RWPE2 (cell line): ENCODE measurements around the gene ALPK1.

Experiments
- ATAC-seq: fragments of 200-7000 bp; cut with Tn5 transposase; 3 replicates; pipeline ENCODE4 v1.9.1; 2021; ENCODE audit warnings: low read depth
- DNase-seq: peaks from one replicate; pipeline ENCODE4 v3.0.0-alpha.2; 2020; ENCODE audit warnings: low spot score
- H3K27ac ChIP-seq: fragments of 450-650 bp; 2 replicates; pipeline ENCODE4 v1.5.1; 2017; ENCODE audit warnings: mild to moderate bottlenecking; ENCODE audit not compliant: poor library complexity, severe bottlenecking
- H3K27me3 ChIP-seq: fragments of 250-450 bp; sonication (Bioruptor Pico); 2 replicates; pipeline ENCODE4 v1.5.1; 2021; ENCODE audit warnings: mild to moderate bottlenecking, moderate library complexity; ENCODE audit not compliant: insufficient read depth, poor library complexity, severe bottlenecking
- H3K36me3 ChIP-seq: fragments of 250-450 bp; sonication (Bioruptor Pico); 2 replicates; pipeline ENCODE4 v1.5.1; 2020; ENCODE audit warnings: low read depth, mild to moderate bottlenecking, moderate library complexity
- H3K4me1 ChIP-seq: fragments of 250-450 bp; sonication (Bioruptor Pico); 2 replicates; pipeline ENCODE4 v1.5.1; 2021; ENCODE audit warnings: mild to moderate bottlenecking, moderate library complexity; ENCODE audit not compliant: insufficient read depth, poor library complexity, severe bottlenecking
- H3K4me3 ChIP-seq: fragments of 250-450 bp; sonication (Bioruptor Pico); 2 replicates; pipeline ENCODE4 v1.5.1; 2021; ENCODE audit warnings: mild to moderate bottlenecking, moderate library complexity; ENCODE audit not compliant: severe bottlenecking
- H3K9me3 ChIP-seq: fragments of 250-450 bp; sonication (Bioruptor Pico); 2 replicates; pipeline ENCODE4 v1.5.1; 2021; ENCODE audit warnings: mild to moderate bottlenecking, moderate library complexity; ENCODE audit not compliant: severe bottlenecking
- TF ChIP-seq, protein P1 (sequence below): fragments of 450-650 bp; IDR thresholded peaks from one replicate; pipeline ENCODE4 v1.5.1; 2017; ENCODE audit warnings: mild to moderate bottlenecking, moderate library complexity; ENCODE audit not compliant: poor library complexity, severe bottlenecking

ALPK1 gene

DNA sequence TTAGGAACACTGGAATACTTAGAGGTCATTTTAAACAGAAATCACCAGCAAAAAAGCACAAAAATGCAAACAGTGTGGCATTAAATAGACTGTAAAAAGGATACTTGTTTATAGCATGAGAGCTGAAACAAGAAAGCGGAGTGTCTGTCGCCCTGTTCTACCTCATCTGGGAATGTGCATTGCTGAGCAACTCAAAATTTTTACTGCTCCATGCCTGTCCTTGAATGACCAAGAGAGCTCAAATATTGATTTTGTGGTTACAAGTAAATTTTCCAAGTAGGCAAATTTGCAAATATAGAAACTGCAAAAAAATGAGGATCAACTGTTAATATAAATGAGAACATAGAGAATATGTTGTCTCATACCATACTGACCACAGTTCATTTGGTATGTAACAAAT, 40.1 kb upstream of the ALPK1 start:
- Histone ChIP-seq H3K4me3 (no peak overlapping the region), H3K27ac (no peak overlapping the region), H3K27me3 (no peaks in the 10 kb centered on the region), H3K9me3 (no peaks in the 10 kb centered on the region), H3K36me3 (peaks cover 29% of the 10 kb centered on the region), H3K4me1 (no peaks in the 10 kb centered on the region)
- DNase-seq (no peak), ATAC-seq (no peak)
- TF ChIP-seq, protein P1, sequence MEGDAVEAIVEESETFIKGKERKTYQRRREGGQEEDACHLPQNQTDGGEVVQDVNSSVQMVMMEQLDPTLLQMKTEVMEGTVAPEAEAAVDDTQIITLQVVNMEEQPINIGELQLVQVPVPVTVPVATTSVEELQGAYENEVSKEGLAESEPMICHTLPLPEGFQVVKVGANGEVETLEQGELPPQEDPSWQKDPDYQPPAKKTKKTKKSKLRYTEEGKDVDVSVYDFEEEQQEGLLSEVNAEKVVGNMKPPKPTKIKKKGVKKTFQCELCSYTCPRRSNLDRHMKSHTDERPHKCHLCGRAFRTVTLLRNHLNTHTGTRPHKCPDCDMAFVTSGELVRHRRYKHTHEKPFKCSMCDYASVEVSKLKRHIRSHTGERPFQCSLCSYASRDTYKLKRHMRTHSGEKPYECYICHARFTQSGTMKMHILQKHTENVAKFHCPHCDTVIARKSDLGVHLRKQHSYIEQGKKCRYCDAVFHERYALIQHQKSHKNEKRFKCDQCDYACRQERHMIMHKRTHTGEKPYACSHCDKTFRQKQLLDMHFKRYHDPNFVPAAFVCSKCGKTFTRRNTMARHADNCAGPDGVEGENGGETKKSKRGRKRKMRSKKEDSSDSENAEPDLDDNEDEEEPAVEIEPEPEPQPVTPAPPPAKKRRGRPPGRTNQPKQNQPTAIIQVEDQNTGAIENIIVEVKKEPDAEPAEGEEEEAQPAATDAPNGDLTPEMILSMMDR: no peak

DNA sequence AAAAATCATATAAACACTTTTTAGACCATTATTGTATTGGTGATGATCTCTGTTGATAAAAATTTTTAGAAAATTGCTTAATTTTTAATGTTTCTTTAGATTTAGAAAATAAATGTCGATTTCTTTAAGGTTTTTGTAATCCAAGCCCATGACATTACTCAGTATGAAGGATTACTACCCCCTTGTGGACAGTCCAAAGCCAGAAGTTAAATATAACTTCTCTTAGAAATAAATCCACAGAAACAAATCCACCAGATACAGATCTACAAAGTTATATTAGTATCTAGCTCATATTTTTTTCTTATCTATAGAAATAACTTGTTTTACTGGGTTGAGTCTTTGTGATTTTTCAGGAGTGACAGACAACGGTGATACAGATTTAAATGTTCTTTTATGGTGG, 30.3 kb upstream of the ALPK1 start:
- TF ChIP-seq, protein P1: peak; percentile 60
- Histone ChIP-seq H3K4me1 (peaks cover 6% of the 10 kb centered on the region), H3K36me3 (peaks cover 37% of the 10 kb centered on the region), H3K27ac (no peak overlapping the region), H3K4me3 (no peak overlapping the region), H3K27me3 (no peaks in the 10 kb centered on the region), H3K9me3 (no peaks in the 10 kb centered on the region)
- DNase-seq: no peak
- no peak for ATAC-seq

DNA sequence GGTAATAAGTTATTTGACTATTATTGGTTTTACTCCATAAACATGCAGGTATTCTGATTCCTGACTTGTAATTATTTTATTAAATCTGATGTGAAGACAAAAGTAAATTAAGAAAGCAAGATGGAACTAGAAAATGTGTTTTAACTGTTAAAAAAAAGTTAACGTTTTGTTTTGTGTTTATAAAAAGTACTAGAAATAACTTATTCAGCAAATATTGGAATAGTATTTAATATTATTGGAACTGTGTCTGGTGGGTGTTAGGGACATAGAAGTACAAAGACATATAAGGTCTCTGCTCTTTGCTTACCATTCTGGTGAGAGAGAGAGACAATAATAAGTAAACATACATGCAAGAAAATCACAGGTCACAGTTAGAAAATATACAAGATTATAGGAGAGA, 27.1 kb upstream of the ALPK1 start:
- DNase-seq (no peak), ATAC-seq (no peak)
- Histone ChIP-seq H3K27ac (no peak overlapping the region), H3K36me3 (peaks cover 34% of the 10 kb centered on the region), H3K4me1 (peaks cover 14% of the 10 kb centered on the region), H3K4me3 (no peak overlapping the region), H3K27me3 (no peaks in the 10 kb centered on the region), H3K9me3 (peaks cover 3% of the 10 kb centered on the region)
- TF ChIP-seq, protein P1: no peak

DNA sequence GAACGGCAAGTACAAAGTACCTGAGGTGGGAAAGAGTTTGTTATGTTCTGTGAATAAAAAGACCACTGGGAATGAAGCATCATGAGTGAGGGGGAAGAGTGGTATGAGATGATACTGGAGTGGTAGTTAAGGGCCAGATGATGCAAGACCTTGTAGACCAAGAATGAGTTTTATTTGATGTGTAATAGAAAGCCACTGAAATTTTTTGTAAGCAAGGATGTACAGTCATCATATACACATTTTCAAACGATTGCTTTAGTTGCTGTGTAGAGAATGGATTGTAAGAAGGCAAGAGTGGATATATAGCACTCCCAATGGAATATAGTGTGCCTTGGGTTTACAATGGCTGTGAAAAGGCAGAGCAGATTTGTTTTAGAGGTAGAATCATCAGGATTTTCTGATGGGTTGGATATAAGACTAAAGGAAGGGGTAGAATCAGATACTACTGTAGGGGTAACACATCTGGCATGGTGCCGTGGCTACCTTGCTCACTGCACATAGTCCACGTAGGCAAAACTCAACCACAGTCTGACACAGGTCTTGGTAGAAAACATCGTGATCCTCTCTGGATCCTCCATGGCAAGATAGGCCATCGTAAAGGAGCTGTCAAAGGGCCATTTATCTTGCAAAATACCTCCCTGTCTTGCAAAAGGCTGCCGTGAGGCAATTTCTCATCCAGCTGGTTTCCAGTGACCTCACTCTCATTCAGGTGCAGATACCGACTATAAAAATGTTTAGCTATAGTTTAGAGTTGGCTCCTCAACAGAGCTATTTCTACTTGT, 26.3 kb upstream of the ALPK1 start:
- ATAC-seq (peak; percentile 80), DNase-seq (no peak)
- H3K4me3 ChIP-seq: no peak overlapping the region
- H3K27ac ChIP-seq: no peak overlapping the region
- no peaks in the 10 kb centered on the region for H3K27me3 ChIP-seq
- TF ChIP-seq, protein P1: no peak
- H3K9me3 ChIP-seq: peaks cover 3% of the 10 kb centered on the region
- peaks cover 14% of the 10 kb centered on the region for H3K4me1 ChIP-seq
- H3K36me3 ChIP-seq: peaks cover 31% of the 10 kb centered on the region

DNA sequence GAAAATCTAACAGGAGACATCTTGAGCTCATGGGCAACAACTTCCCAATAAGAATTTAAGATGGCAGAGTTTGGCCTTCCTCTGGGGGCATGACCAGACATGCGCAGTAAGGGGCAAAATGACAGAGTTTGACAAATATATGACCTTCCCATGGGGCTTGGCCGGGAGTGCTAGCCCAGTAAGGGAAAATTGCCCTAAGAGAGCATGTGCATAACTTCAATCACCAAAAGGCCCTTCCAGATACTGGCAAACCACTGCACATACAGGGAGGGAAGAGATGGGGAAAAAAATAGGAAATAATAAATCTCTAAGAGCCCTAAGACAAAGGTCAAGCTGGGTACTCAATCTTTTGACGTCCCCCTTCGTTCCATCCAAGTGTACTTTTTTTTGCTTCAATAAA, 24.9 kb upstream of the ALPK1 start:
- peaks cover 16% of the 10 kb centered on the region for H3K36me3 ChIP-seq
- ATAC-seq (no peak), DNase-seq (no peak)
- H3K9me3 ChIP-seq: peaks cover 3% of the 10 kb centered on the region
- no peaks in the 10 kb centered on the region for H3K27me3 ChIP-seq
- H3K4me1 ChIP-seq: peaks cover 19% of the 10 kb centered on the region
- TF ChIP-seq, protein P1: no peak
- no peak overlapping the region for H3K4me3 ChIP-seq
- H3K27ac ChIP-seq: no peak overlapping the region
